IMR-90 (cell line): Measurements from ENCODE around the gene B3GLCT. TPM values are rescaled to one million over a fixed set of nuclear protein-coding genes. Genes with fewer than 3 reads are reported as not detected.

Experiments
- ATAC-seq: fragments of 200-7000 bp; cut with Tn5 transposase; 2 replicates; pipeline ENCODE4 v1.9.1; 2020; ENCODE audit warnings: low read depth, mild to moderate bottlenecking, moderate library complexity
- BruUV-seq: library from RNA; stranded (reverse); fragments of 400-500 nt; replicated peaks from 2 replicates; lab custom pipeline; 2021; lab: Mats Ljungman, UMichigan
- CTCF ChIA-PET: fragments of 300-600 bp; formaldehyde crosslinking; extraction: SDS; loops from one replicate; lab custom pipeline; 2021; ENCODE audit warnings: antibody characterized with exemption; lab: Yijun Ruan, JAX
- POLR2A ChIA-PET: fragments of 300-600 bp; sonication (Branson Sonifier 250); formaldehyde crosslinking; loops from one replicate; lab custom pipeline; 2022; ENCODE audit warnings: antibody characterized with exemption; ENCODE audit not compliant: unreplicated experiment; lab: Charles Lee
- DNase-seq: peaks from one replicate; pipeline ENCODE4 v3.0.0; 2013
- H2AFZ ChIP-seq: replicated peaks from 2 replicates; pipeline ENCODE3; 2013; ENCODE audit warnings: low read length, mild to moderate bottlenecking; ENCODE audit not compliant: poor library complexity
- H2AK5ac ChIP-seq: 2 replicates; pipeline ENCODE4 v1.6.1; 2013; ENCODE audit warnings: low read depth, low read length, inconsistent platforms
- H2AK9ac ChIP-seq: replicated peaks from 2 replicates; pipeline ENCODE3; 2013; ENCODE audit warnings: mild to moderate bottlenecking, low read depth, low read length, moderate library complexity; ENCODE audit not compliant: poor library complexity
- H2BK120ac ChIP-seq: 2 replicates; pipeline ENCODE4 v1.6.1; 2013; ENCODE audit warnings: low read depth, low read length, inconsistent platforms
- H2BK15ac ChIP-seq: 3 replicates; pipeline ENCODE4 v1.6.1; 2013; ENCODE audit warnings: low read depth, low read length, inconsistent platforms
- H2BK20ac ChIP-seq: 2 replicates; pipeline ENCODE4 v1.6.1; 2013; ENCODE audit warnings: low read depth, mild to moderate bottlenecking, inconsistent platforms, low read length, moderate library complexity
- H2BK5ac ChIP-seq: 2 replicates; pipeline ENCODE4 v1.6.1; 2013; ENCODE audit warnings: mild to moderate bottlenecking, low read depth, low read length, inconsistent platforms; ENCODE audit not compliant: poor library complexity, severe bottlenecking
- H3K14ac ChIP-seq: replicated peaks from 2 replicates; pipeline ENCODE4 v1.6.1; 2013; ENCODE audit warnings: low read depth, low read length, inconsistent platforms
- H3K18ac ChIP-seq: 2 replicates; pipeline ENCODE4 v1.6.1; 2013; ENCODE audit warnings: low read depth, low read length, control low read depth
- H3K23ac ChIP-seq: 2 replicates; pipeline ENCODE4 v1.6.1; 2013; ENCODE audit warnings: low read depth, low read length, inconsistent platforms
- H3K27ac ChIP-seq: 2 replicates; pipeline ENCODE4 v1.5.1; 2013; ENCODE audit warnings: mild to moderate bottlenecking, control low read depth, low read length; ENCODE audit not compliant: insufficient read depth
- H3K27me3 ChIP-seq: 2 replicates; pipeline ENCODE4 v1.6.1; 2013; ENCODE audit warnings: low read length; ENCODE audit not compliant: control insufficient read depth, insufficient read depth
- H3K36me3 ChIP-seq: 2 replicates; pipeline ENCODE4 v1.6.1; 2013; ENCODE audit warnings: low read length, mixed read lengths; ENCODE audit not compliant: control insufficient read depth, insufficient read depth
- H3K4ac ChIP-seq: 2 replicates; pipeline ENCODE4 v1.6.1; 2013; ENCODE audit warnings: low read depth, low read length, inconsistent platforms
- H3K4me1 ChIP-seq: 2 replicates; pipeline ENCODE4 v1.6.1; 2013; ENCODE audit warnings: low read length, mixed read lengths; ENCODE audit not compliant: control insufficient read depth, insufficient read depth
- H3K4me2 ChIP-seq: 2 replicates; pipeline ENCODE4 v1.6.1; 2013; ENCODE audit warnings: low read depth, mild to moderate bottlenecking, control low read depth, low read length, moderate library complexity
- H3K4me3 ChIP-seq: 2 replicates; pipeline ENCODE4 v1.5.1; 2013; ENCODE audit warnings: low read depth, mild to moderate bottlenecking, control low read depth, low read length, moderate library complexity; ENCODE audit not compliant: insufficient read depth
- H3K56ac ChIP-seq: 2 replicates; pipeline ENCODE4 v1.6.1; 2013; ENCODE audit warnings: low read length, inconsistent platforms; ENCODE audit not compliant: insufficient read depth; ENCODE audit errors: extremely low read depth
- H3K79me1 ChIP-seq, 2 experiments: 2 replicates each; pipeline ENCODE4 v1.6.1; 2013; ENCODE audit warnings: low read length in 2 of 2, inconsistent platforms in 1 of 2, low read depth in 1 of 2
- H3K9ac ChIP-seq: 2 replicates; pipeline ENCODE4 v1.6.1; 2013; ENCODE audit warnings: low read depth, low read length, control low read depth
- H3K9me1 ChIP-seq: 2 replicates; pipeline ENCODE4 v1.6.1; 2013; ENCODE audit warnings: low read length, inconsistent platforms; ENCODE audit not compliant: insufficient read depth
- H3K9me3 ChIP-seq: 2 replicates; pipeline ENCODE4 v1.6.1; 2013; ENCODE audit warnings: low read length; ENCODE audit not compliant: control insufficient read depth, insufficient read depth
- H4K20me1 ChIP-seq: 2 replicates; pipeline ENCODE4 v1.6.1; 2013; ENCODE audit warnings: low read length, inconsistent platforms; ENCODE audit not compliant: insufficient read depth
- H4K5ac ChIP-seq: 2 replicates; pipeline ENCODE4 v1.6.1; 2013; ENCODE audit warnings: mild to moderate bottlenecking, low read depth, low read length, control low read depth
- H4K8ac ChIP-seq, 2 experiments: 2 replicates each; pipeline ENCODE4 v1.6.1; 2013; ENCODE audit warnings: low read depth in 2 of 2, low read length in 2 of 2, control low read depth in 1 of 2, inconsistent platforms in 1 of 2
- H4K91ac ChIP-seq: 2 replicates; pipeline ENCODE4 v1.6.1; 2013; ENCODE audit warnings: low read depth, low read length, inconsistent platforms; ENCODE audit not compliant: insufficient read depth
- BHLHE40 ChIP-seq: fragments of 150-350 bp; IDR thresholded peaks from 2 replicates; pipeline ENCODE4 v1.6.1; 2016; ENCODE audit warnings: mild to moderate bottlenecking, low read depth, low read length
- CEBPB ChIP-seq: IDR thresholded peaks from 2 replicates; pipeline ENCODE4 v1.6.1; 2012; ENCODE audit warnings: low read depth, low read length, improper control_type of control experiment
- MAFK ChIP-seq: IDR thresholded peaks from 2 replicates; pipeline ENCODE4 v1.6.1; 2012; ENCODE audit warnings: low read depth, low read length, improper control_type of control experiment
- MAZ ChIP-seq: IDR thresholded peaks from 2 replicates; pipeline ENCODE4 v1.6.1; 2012; ENCODE audit warnings: low read depth, mild to moderate bottlenecking, low read length, improper control_type of control experiment, moderate library complexity, borderline replicate concordance
- MXI1 ChIP-seq: IDR thresholded peaks from 2 replicates; pipeline ENCODE4 v1.6.1; 2012; ENCODE audit warnings: low read depth, mild to moderate bottlenecking, low read length, moderate library complexity, borderline replicate concordance
- NFE2L2 ChIP-seq: fragments of 150-350 bp; IDR thresholded peaks from 2 replicates; pipeline ENCODE4 v1.6.1; 2016; ENCODE audit warnings: low read depth, mild to moderate bottlenecking, low read length
- POLR2A ChIP-seq: IDR thresholded peaks from 2 replicates; pipeline ENCODE4 v1.6.1; 2012; ENCODE audit warnings: mild to moderate bottlenecking, low read depth, low read length
- RAD21 ChIP-seq: IDR thresholded peaks from 2 replicates; pipeline ENCODE4 v1.6.1; 2012; ENCODE audit warnings: low read length, improper control_type of control experiment
- RCOR1 ChIP-seq: IDR thresholded peaks from 2 replicates; pipeline ENCODE4 v1.6.1; 2012; ENCODE audit warnings: mild to moderate bottlenecking, low read length, improper control_type of control experiment; ENCODE audit not compliant: insufficient replicate concordance
- RFX5 ChIP-seq: IDR thresholded peaks from 2 replicates; pipeline ENCODE4 v1.8.0; 2012; ENCODE audit warnings: low read depth, mild to moderate bottlenecking, low read length, moderate library complexity
- SMC3 ChIP-seq: fragments of 150-350 bp; IDR thresholded peaks from 2 replicates; pipeline ENCODE4 v1.6.1; 2016; ENCODE audit warnings: low read depth, mild to moderate bottlenecking, antibody characterized with exemption, low read length, moderate library complexity
- WGBS, 2 experiments: methylation state at CpG; one replicate each; pipeline versions ENCODE4 v1.1.5 to v1.1.7; 2013; ENCODE audit warnings: missing lambda C conversion rate in 2 of 2; ENCODE audit not compliant: insufficient read length in 1 of 2; ENCODE audit errors: extremely low coverage in 2 of 2; 5-methylcytosine and 5-hydroxymethylcytosine counted together
- dilution Hi-C: fragments of 300-500 bp; cut with HindIII; formaldehyde crosslinking; loops from one replicate; pipeline ENCODE4 v1.14.3; 2018; ENCODE audit warnings: low sequenced_read_pairs; ENCODE audit not compliant: unreplicated experiment
- in situ Hi-C: fragments of 300-500 bp; cut with MboI; formaldehyde crosslinking; loops from 3 replicates; pipeline ENCODE4 v1.14.3; 2019; ENCODE audit warnings: low sequenced_read_pairs, inconsistent platforms, mixed read lengths
- intact Hi-C: fragments of 100-400 bp; cut with micrococcal nuclease; formaldehyde crosslinking; loops from 2 replicates; pipeline ENCODE4 v1.10.0; 2022
- polyA plus RNA-seq, 3 experiments: library from polyadenylated mRNA; depleted of rRNA; stranded (reverse); fragments of >200 nt; gene quantifications; 2 replicates each; pipeline ENCODE4 v1.2.3, GENCODE V29; 2012; ENCODE audit warnings: low replicate concordance in 1 of 3
- total RNA-seq: library from RNA; depleted of rRNA; stranded (reverse); fragments of >200 nt; gene quantifications from 2 replicates; pipeline ENCODE4 v1.2.3, GENCODE V29; 2012
- TF ChIP-seq, protein P1 (sequence below): fragments of 150-350 bp; IDR thresholded peaks from 2 replicates; pipeline ENCODE4 v1.6.1; 2016; ENCODE audit warnings: low read depth, mild to moderate bottlenecking, low read length, moderate library complexity, borderline replicate concordance
- TF ChIP-seq, protein P2 (sequence below): conservative IDR thresholded peaks from 2 replicates; pipeline ENCODE4 v1.5.1; 2012; ENCODE audit warnings: mild to moderate bottlenecking, low read depth, low read length, improper control_type of control experiment

B3GLCT gene
- total and polyA plus RNA-seq, 2 of the 4 experiments (the other 2 are of a cell fraction): 2.0 to 4.5 TPM

DNA sequence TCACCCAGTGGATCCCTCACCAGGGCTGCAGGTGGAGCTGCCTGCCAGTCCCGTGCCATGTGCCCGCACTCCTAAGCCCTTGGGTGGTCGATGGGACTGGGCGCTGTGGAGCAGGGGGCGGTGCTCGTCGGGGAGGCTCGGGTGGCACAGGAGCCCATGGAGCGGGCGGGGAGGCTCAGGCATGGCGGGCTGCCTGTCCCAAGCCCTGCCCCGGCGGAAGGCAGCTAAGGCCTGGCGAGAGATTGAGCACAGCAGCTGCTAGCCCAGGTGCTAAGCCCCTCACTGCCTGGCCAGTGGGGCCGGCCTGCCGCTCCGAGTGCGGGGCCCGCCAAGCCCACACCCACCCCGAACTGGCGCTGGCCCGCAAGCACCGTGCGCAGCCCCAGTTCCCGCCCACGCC is 16.8 kb upstream of the B3GLCT start:
- H2BK5ac ChIP-seq: no peak overlapping the region
- H3K14ac ChIP-seq: no peak overlapping the region
- no peak overlapping the region for H4K8ac ChIP-seq
- H2BK15ac ChIP-seq: no peak overlapping the region
- H3K36me3 ChIP-seq: no peaks in the 10 kb centered on the region
- CTCF ChIA-PET: no interaction called here
- no peaks in the 10 kb centered on the region for H4K20me1 ChIP-seq
- BruUV-seq: no TSS peak
- no peaks in the 10 kb centered on the region for H3K9me3 ChIP-seq
- no peak for TF ChIP-seq NFE2L2
- no peak for TF ChIP-seq MXI1
- TF ChIP-seq MAZ: no peak
- TF ChIP-seq RCOR1: no peak
- TF ChIP-seq, protein P1, sequence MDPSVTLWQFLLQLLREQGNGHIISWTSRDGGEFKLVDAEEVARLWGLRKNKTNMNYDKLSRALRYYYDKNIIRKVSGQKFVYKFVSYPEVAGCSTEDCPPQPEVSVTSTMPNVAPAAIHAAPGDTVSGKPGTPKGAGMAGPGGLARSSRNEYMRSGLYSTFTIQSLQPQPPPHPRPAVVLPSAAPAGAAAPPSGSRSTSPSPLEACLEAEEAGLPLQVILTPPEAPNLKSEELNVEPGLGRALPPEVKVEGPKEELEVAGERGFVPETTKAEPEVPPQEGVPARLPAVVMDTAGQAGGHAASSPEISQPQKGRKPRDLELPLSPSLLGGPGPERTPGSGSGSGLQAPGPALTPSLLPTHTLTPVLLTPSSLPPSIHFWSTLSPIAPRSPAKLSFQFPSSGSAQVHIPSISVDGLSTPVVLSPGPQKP: no peak
- no peak for TF ChIP-seq CEBPB
- no peak for TF ChIP-seq RFX5
- TF ChIP-seq MAFK: no peak
- no peak for TF ChIP-seq SMC3
- TF ChIP-seq BHLHE40: no peak
- no peak for TF ChIP-seq RAD21
- TF ChIP-seq, protein P2, sequence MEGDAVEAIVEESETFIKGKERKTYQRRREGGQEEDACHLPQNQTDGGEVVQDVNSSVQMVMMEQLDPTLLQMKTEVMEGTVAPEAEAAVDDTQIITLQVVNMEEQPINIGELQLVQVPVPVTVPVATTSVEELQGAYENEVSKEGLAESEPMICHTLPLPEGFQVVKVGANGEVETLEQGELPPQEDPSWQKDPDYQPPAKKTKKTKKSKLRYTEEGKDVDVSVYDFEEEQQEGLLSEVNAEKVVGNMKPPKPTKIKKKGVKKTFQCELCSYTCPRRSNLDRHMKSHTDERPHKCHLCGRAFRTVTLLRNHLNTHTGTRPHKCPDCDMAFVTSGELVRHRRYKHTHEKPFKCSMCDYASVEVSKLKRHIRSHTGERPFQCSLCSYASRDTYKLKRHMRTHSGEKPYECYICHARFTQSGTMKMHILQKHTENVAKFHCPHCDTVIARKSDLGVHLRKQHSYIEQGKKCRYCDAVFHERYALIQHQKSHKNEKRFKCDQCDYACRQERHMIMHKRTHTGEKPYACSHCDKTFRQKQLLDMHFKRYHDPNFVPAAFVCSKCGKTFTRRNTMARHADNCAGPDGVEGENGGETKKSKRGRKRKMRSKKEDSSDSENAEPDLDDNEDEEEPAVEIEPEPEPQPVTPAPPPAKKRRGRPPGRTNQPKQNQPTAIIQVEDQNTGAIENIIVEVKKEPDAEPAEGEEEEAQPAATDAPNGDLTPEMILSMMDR: no peak
- no peak for TF ChIP-seq POLR2A
- DNase-seq (no peak), ATAC-seq (no peak)
- H2AK9ac ChIP-seq: no peak overlapping the region
- H2BK20ac ChIP-seq: no peak overlapping the region
- intact Hi-C loops (no loop called here), dilution Hi-C loops (no loop called here), in situ Hi-C loops (no loop called here)
- no peaks in the 10 kb centered on the region for H3K9me1 ChIP-seq
- no peak overlapping the region for H3K4me3 ChIP-seq
- no peak overlapping the region for H2AK5ac ChIP-seq
- no peak overlapping the region for H3K18ac ChIP-seq
- H3K4me1 ChIP-seq: no peaks in the 10 kb centered on the region
- no peak overlapping the region for H3K56ac ChIP-seq
- no peak overlapping the region for H4K91ac ChIP-seq
- H3K23ac ChIP-seq: no peak overlapping the region
- peaks cover 2% of the 10 kb centered on the region for H3K27me3 ChIP-seq
- no peaks in the 10 kb centered on the region for H3K79me1 ChIP-seq
- no peak overlapping the region for H2BK120ac ChIP-seq
- H2AFZ ChIP-seq: no peak overlapping the region
- H4K5ac ChIP-seq: no peak overlapping the region
- WGBS, 2 experiments: 88% methylated on average over 9 of the region's 26 CpGs; no CpG with 5 or more reads in 1 of the 2 experiments
- no peak overlapping the region for H3K4me2 ChIP-seq
- POLR2A ChIA-PET: no interaction called here
- no peak overlapping the region for H3K9ac ChIP-seq
- no peak overlapping the region for H3K27ac ChIP-seq
- H3K4ac ChIP-seq: no peak overlapping the region
